Measurements from ENCODE around the gene CEP170B.

The CEP170B gene

GRCh38 chr14:104885031-104885972 lies 20.2 kb downstream of the CEP170B start:
- no peak for TF ChIP-seq CTCF (IDR thresholded peaks at IDR 0.05; ENCODE audit: control insufficient read depth, extremely low read depth, insufficient read depth)
- DNase-seq (ENCODE audit: low read depth) = no peak
- H3K4me3 ChIP-seq (ENCODE audit: low read depth, low read length) = no peak overlapping the region

DNA sequence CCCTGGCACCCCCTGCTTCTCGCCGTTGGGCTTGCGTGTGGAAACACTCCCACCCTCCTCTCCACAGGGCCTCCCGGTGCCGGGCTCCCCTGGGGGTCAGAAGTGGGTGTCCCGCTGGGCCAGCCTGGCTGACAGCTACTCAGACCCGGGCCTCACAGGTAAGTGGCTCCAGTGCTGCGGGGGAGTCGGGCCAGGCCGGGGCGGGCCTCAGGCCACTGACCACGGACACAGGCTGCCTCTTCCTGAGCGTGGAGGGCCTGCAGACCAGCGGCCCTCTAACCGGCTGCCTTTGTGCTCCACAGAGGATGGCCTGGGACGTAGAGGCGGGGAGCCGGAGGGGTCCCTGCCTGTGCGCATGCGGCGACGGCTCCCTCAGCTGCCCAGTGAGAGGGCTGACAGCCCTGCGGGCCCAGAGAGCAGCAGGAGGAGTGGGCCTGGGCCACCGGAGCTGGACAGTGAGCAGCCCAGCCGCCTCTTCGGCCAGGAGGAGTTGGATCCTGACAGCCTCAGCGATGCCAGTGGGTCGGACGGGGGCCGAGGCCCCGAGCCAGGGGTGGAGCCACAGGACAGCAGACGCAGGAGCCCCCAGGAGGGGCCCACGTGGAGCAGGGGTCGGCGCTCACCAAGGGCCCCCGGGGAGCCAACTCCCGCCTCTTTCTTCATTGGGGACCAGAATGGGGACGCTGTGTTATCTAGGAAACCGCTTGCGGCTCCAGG lies 21.1 kb downstream of the CEP170B start:
- no peak for DNase-seq (ENCODE audit: low read depth)
- H3K4me3 ChIP-seq (ENCODE audit: low read depth, low read length) = no peak overlapping the region
- no peak for TF ChIP-seq CTCF (IDR thresholded peaks at IDR 0.05; ENCODE audit: control insufficient read depth, extremely low read depth, insufficient read depth)

GRCh38 chr14:104886690-104887622 lies 21.9 kb downstream of the CEP170B start:
- DNase-seq (ENCODE audit: low read depth) = no peak
- TF ChIP-seq CTCF (IDR thresholded peaks at IDR 0.05; ENCODE audit: control insufficient read depth, extremely low read depth, insufficient read depth) = no peak

DNA sequence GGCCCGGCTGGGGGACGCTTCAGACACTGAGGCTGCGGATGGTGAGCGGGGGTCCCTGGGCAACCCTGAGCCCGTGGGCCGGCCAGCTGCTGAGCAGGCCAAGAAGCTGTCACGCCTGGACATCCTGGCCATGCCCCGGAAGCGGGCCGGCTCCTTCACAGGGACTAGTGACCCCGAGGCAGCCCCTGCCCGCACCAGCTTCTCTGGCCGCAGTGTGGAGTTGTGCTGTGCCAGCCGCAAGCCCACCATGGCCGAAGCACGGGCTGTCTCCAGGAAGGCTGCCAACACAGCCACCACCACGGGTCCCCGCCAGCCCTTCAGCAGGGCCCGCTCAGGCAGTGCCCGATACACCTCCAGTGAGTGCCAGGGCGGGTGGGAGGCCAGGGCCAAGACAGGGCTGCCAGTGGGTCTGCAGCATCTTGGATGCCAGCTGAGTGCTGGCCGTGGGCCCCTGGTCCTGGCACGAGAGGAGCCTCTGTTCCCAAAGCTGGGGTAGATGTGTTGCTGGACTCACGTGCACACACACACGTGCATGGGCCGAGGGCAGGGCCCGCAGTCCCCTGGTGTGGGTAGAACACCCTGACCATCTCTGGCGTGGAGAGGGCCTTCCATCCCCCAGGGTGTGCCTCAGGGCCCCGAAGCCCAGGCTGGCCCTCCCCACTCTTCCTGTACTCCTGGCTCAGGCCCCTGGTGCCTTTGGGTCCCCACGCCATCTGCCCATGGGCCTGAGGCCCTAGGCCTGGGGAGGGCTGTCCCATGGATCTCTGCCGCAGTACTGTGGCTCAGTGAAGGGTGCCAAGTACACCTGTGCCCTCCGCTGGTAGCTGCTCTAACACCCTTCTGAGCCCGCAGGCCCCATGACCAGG lies 22.8 kb downstream of the CEP170B start:
- no peak for TF ChIP-seq CTCF (IDR thresholded peaks at IDR 0.05; ENCODE audit: control insufficient read depth, extremely low read depth, insufficient read depth)
- DNase-seq (ENCODE audit: low read depth) = no peak
- no peak overlapping the region for H3K4me3 ChIP-seq (ENCODE audit: low read depth, low read length)

More at GRCh38 chr14:104886690-104887622, 21.9 kb downstream of the CEP170B start:
- H3K4me3 ChIP-seq (ENCODE audit: low read depth, low read length) = no peak overlapping the region

DNA sequence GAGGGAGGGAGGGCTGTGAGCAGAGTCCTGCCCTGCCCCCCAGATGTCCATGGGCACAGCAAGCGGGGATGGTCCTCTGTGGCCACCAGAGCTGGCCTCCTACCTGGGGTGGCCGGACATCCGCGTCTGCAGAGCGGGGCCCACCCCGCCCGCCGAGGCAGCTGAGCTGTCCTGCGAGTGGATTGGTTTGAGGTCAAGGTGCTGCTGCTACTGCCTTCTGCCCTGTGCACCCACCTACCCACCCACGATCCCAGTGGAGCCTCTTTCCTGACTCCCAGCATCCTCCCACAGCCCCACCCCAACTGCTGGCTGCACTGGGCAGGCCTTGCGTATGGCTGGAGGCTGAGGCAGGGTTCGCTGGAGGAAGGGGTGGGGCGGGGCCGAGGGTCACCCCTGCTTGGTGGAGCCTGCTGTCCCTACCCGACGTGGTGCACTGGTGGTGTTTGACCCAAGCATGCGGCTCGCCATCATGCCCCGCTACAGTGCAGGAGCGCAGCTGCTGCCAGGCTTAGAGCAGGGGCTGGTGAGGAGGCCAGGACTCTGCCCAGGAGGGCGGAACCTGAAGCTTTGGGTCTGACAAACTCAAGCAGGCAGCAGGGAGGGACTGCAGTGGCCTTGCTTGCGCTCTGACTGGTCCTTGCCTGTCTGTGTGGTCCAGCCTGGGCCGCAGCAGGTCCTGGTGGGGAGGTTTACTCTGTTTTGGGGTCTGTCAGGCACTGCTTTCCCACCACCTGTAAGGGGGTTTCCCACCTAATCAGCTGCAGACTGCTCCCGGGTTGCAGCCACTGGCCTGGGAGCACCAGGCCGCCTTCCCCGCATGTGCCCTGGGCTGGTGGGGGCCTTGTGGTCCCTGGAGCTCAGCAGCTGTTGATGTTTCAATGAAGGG lies 23.7 kb downstream of the CEP170B start:
- H3K4me3 ChIP-seq (ENCODE audit: low read depth, low read length) = no peak overlapping the region
- DNase-seq (ENCODE audit: low read depth) = no peak
- TF ChIP-seq CTCF (IDR thresholded peaks at IDR 0.05; ENCODE audit: control insufficient read depth, extremely low read depth, insufficient read depth) = no peak

All from LNCaP clone FGC (cell line).